Stimulated activated CD8-positive, alpha-beta memory T cell treated with anti-CD3 and anti-CD28 coated beads, Interleukin-15, amount 100 ng/mL, for 4 hours (primary cell): Measurements from ENCODE around the gene ETNPPL.
"Not testable (repeated sequence)": the region's sequence is repeated elsewhere in the genome, so short reads cannot be mapped to it uniquely, and the experiment has no call there.

Experiments
- DNase-seq, 2 donors: peaks; one replicate each; pipeline ENCODE4 v3.0.0-alpha.2; 2020; ENCODE audit warnings: low read depth in 2 of 2

ETNPPL gene

GRCh38 chr4:108758498-108758897, 4.4 kb downstream of the ETNPPL start:
- no peak for DNase-seq

- no peak for DNase-seq
Observed at GRCh38 chr4:108754327-108754726, 8.5 kb downstream of the ETNPPL start.

GRCh38 chr4:108751321-108751720, 11.5 kb downstream of the ETNPPL start:
- DNase-seq = no peak

GRCh38 chr4:108749119-108749518, 13.7 kb downstream of the ETNPPL start:
- no peak for DNase-seq

GRCh38 chr4:108746511-108746910, 16.3 kb downstream of the ETNPPL start:
- no peak for DNase-seq

GRCh38 chr4:108744307-108744706, 18.5 kb downstream of the ETNPPL start:
- no peak for DNase-seq

GRCh38 chr4:108742451-108743420, 20.1 kb downstream of the ETNPPL start:
- DNase-seq = no peak

- no peak for DNase-seq
Observed at GRCh38 chr4:108738003-108738706, 24.7 kb downstream of the ETNPPL start.

- no peak for DNase-seq
Observed at GRCh38 chr4:108731006-108731405, 31.8 kb downstream of the ETNPPL start.

GRCh38 chr4:108730579-108730978, 32.3 kb downstream of the ETNPPL start:
- DNase-seq = no peak

GRCh38 chr4:108729731-108730130, 33.1 kb downstream of the ETNPPL start:
- no peak for DNase-seq

- no peak for DNase-seq
Observed at GRCh38 chr4:108725457-108725856, 37.4 kb downstream of the ETNPPL start.

GRCh38 chr4:108717386-108717785, 45.5 kb downstream of the ETNPPL start:
- DNase-seq = no peak

- DNase-seq = no peak
Observed at GRCh38 chr4:108716340-108716739, 46.5 kb downstream of the ETNPPL start.

GRCh38 chr4:108714880-108715279, 48.0 kb downstream of the ETNPPL start:
- no peak for DNase-seq

GRCh38 chr4:108710578-108710977, 52.3 kb downstream of the ETNPPL start:
- not testable (repeated sequence) for DNase-seq

GRCh38 chr4:108709722-108710121, 53.1 kb downstream of the ETNPPL start:
- no peak for DNase-seq

- no peak for DNase-seq
Observed at GRCh38 chr4:108709234-108709633, 53.6 kb downstream of the ETNPPL start.

- DNase-seq = no peak
Observed at GRCh38 chr4:108706289-108706688, 56.6 kb downstream of the ETNPPL start.

- no peak for DNase-seq
Observed at GRCh38 chr4:108703966-108704365, 58.9 kb downstream of the ETNPPL start.

GRCh38 chr4:108703370-108703769, 59.5 kb downstream of the ETNPPL start:
- DNase-seq = no peak

- no peak for DNase-seq
Observed at GRCh38 chr4:108702960-108703359, 59.9 kb downstream of the ETNPPL start.
